GM12873 (cell line): ENCODE data around the gene PNPLA3.

Experiments
- TF ChIP-seq, protein P1 (sequence below): IDR thresholded peaks from 2 replicates; pipeline ENCODE4 v1.5.1; 2012; ENCODE audit warnings: low read depth, mild to moderate bottlenecking, moderate library complexity, low read length, control low read depth; ENCODE audit not compliant: insufficient read depth; ENCODE audit errors: missing control alignments

The PNPLA3 gene

DNA sequence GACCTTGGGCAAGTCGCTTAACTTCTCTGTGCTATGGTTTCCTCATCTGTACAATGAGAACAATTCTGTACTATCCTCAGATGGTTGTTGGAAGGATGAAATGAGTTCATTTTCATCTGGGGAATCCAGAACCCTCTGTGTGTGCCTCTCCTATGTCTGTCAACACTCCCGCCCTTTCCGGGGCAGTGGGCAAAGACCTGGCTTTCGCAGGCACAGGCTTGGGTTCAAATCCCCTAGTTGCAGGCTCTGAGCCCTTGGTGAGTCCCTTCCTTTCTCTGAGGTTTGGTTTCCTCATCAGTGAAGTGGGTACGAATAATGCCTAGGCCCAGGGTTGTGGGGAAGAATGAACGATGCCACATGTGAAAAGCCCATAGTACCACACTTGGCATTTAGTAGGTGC lies 37.8 kb upstream of the PNPLA3 start:
- TF ChIP-seq, protein P1, sequence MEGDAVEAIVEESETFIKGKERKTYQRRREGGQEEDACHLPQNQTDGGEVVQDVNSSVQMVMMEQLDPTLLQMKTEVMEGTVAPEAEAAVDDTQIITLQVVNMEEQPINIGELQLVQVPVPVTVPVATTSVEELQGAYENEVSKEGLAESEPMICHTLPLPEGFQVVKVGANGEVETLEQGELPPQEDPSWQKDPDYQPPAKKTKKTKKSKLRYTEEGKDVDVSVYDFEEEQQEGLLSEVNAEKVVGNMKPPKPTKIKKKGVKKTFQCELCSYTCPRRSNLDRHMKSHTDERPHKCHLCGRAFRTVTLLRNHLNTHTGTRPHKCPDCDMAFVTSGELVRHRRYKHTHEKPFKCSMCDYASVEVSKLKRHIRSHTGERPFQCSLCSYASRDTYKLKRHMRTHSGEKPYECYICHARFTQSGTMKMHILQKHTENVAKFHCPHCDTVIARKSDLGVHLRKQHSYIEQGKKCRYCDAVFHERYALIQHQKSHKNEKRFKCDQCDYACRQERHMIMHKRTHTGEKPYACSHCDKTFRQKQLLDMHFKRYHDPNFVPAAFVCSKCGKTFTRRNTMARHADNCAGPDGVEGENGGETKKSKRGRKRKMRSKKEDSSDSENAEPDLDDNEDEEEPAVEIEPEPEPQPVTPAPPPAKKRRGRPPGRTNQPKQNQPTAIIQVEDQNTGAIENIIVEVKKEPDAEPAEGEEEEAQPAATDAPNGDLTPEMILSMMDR = no peak

DNA sequence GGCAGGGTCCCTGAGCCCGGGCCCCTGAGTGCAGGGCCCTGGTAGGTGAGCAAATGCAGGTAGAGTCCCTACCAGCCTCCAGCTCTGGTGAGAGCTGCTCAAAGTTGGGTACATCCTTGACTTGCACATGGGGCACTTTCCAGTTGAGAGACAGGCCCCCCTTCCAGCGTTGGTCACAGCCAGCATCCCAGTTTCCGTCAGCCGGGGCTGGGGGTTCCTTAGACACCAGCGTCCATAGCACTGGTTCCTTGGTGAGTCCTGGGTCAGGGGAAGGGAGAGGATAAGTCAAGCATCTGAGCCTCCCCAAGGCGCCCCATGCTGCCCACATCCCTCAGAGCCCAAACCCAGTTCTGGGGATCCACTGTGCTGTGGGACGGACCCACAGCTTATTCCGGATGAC lies 37.4 kb upstream of the PNPLA3 start:
- TF ChIP-seq, protein P1 = no peak

DNA sequence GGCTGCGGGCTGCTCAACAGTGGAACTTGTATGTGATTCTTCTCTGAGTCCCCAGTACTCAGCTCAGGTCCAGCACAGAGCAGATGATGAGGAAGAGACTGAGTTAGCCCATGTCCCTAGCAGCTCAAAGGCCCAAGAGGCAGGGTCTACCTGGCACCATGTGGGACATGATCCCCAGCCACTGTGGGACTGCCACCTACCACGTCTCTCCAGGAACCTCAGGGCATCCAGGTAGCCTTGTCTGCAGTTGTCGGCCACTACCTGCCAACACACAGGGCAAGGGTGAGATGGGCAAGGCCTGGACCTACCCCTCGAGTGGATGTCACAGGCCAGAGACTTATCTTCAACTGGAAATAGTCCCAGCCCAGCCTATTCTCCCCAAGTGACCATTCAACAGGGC lies 36.2 kb upstream of the PNPLA3 start:
- TF ChIP-seq, protein P1 = no peak

DNA sequence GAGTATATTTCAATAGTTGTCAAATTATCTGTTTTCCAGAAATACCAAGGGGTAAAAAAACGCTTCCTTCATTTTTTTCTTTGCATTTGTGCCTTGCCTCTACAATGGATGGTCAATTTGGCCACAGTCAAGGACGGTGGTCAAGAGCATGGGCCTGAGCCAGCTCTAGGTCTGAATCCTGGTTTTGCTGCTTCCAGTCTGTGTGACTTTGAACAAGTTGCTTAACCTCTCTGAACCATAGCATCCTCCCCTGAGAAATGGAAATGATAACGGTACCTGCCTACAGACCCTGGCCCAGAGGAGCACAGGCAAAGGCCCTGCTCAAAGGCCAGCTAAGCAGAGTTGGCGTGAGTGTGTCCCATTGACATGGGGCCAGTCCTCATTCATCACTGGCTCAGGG lies 34.9 kb upstream of the PNPLA3 start:
- TF ChIP-seq, protein P1 = no peak

DNA sequence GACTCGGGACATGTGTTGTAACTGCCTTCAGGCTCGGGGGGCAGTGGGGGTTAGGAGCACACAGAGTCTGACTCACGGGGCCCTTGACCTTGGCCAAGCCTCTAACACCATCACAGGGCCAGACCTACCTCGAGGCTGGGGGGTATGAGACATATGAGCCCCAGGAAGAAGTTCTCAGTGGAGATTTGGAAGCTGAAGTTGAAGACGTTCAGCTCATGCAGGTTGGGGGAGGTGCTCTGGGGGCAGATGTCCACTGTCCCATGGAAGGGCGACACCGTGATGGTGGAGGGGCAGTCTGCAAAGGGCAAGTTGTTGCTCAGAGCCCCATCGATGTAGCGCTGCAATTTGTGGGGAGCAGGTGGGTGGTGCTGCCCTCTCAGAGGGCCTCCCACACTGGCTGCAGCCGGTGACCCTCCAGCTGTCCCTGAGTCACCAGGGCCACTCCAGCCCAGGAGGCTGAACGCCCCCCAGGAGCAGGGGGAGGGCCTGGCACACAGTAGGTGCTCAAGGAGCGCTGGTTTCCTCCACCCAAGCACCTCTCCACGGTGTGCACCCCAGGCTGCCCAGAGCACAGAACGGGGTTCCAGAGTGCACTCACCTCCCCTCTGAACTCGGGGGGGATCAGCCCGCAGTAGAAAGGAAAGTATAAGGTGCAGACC lies 34.3 kb upstream of the PNPLA3 start:
- TF ChIP-seq, protein P1 = no peak

DNA sequence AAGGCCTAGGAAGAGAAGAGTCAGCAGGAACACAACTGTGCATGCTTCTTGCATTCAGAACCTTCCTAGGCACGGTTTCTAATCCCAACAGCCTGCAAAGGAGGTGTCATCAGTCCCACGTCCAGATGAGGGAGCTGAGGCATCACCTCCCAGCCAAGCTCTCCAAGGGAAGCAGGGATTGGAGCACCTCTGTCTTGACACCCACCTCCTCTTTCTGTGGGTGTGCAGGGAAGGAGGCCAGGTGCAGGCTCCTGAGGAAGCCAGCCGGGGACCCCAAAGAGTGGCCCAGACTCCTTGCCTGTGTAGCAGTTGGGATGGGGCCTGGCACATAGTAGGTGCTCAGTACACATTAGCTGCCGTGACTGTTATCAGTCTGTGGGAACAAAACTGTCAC lies 33.7 kb upstream of the PNPLA3 start:
- TF ChIP-seq, protein P1 = no peak

DNA sequence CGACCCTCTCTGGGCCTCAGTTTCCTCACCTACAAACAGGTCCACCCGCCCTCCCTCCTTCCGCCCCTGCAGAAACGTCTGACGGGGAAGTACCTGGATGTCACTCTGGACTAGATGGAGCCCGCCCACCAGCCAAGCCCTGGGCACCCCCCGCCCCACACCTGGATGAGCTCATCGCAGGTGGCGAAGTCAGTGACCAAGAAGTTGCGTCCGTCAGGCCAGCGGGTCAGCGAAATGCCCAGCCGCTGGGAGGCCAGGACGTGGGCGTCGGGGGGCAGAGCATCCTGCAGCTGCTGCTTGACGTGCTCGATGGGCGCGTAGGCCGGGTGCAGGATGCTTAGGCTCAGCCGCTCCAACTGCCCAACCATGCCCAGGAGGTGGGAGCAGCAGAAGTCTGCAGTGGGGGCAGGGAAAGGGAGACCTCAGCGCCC lies 32.7 kb upstream of the PNPLA3 start:
- TF ChIP-seq, protein P1 = no peak
